ENCODE measurements around the gene SLC4A2. TPM values are rescaled to one million over a fixed set of nuclear protein-coding genes. Genes with fewer than 3 reads are reported as not detected.

SLC4A2 gene
- total RNA-seq, 1 donor from 2014 or later = 99.4 TPM

- no peak overlapping the region for H3K27ac Mint-ChIP-seq (ENCODE audit: unreplicated experiment)
- H3K27me3 Mint-ChIP-seq (ENCODE audit: unreplicated experiment) = peaks cover 15% of the 10 kb centered on the region
- H3K9me3 Mint-ChIP-seq (ENCODE audit: unreplicated experiment) = peaks cover 12% of the 10 kb centered on the region
- H3K36me3 Mint-ChIP-seq (ENCODE audit: unreplicated experiment) = no peaks in the 10 kb centered on the region
- no peak overlapping the region for H3K4me3 Mint-ChIP-seq (ENCODE audit: unreplicated experiment)
- peaks cover 13% of the 10 kb centered on the region for H3K4me1 Mint-ChIP-seq (ENCODE audit: low read depth, unreplicated experiment)
- no peak for DNase-seq
- TF ChIP-seq CTCF (IDR thresholded peaks at IDR 0.05; ENCODE audit: partially characterized antibody, unreplicated experiment) = no peak
These were observed 28.4 kb upstream of the SLC4A2 start for GRCh38 chr7:151031011-151031410.

GRCh38 chr7:151032936-151033863 is 26.2 kb upstream of the SLC4A2 start:
- peak; percentile 18 for TF ChIP-seq CTCF (IDR thresholded peaks at IDR 0.05; ENCODE audit: partially characterized antibody, unreplicated experiment)
- no peak overlapping the region for H3K27ac Mint-ChIP-seq (ENCODE audit: unreplicated experiment)
- H3K4me3 Mint-ChIP-seq (ENCODE audit: unreplicated experiment) = no peak overlapping the region
- peaks cover 5% of the 10 kb centered on the region for H3K9me3 Mint-ChIP-seq (ENCODE audit: unreplicated experiment)
- peaks cover 8% of the 10 kb centered on the region for H3K4me1 Mint-ChIP-seq (ENCODE audit: low read depth, unreplicated experiment)
- no peaks in the 10 kb centered on the region for H3K36me3 Mint-ChIP-seq (ENCODE audit: unreplicated experiment)
- DNase-seq = no peak
- H3K27me3 Mint-ChIP-seq (ENCODE audit: unreplicated experiment) = peaks cover 11% of the 10 kb centered on the region

GRCh38 chr7:151033864-151034249 is 25.5 kb upstream of the SLC4A2 start:
- peaks cover 5% of the 10 kb centered on the region for H3K9me3 Mint-ChIP-seq (ENCODE audit: unreplicated experiment)
- H3K27me3 Mint-ChIP-seq (ENCODE audit: unreplicated experiment) = peaks cover 9% of the 10 kb centered on the region
- H3K36me3 Mint-ChIP-seq (ENCODE audit: unreplicated experiment) = no peaks in the 10 kb centered on the region
- DNase-seq = no peak
- H3K4me3 Mint-ChIP-seq (ENCODE audit: unreplicated experiment) = no peak overlapping the region
- no peak for TF ChIP-seq CTCF (IDR thresholded peaks at IDR 0.05; ENCODE audit: partially characterized antibody, unreplicated experiment)
- H3K4me1 Mint-ChIP-seq (ENCODE audit: low read depth, unreplicated experiment) = peaks cover 5% of the 10 kb centered on the region
- H3K27ac Mint-ChIP-seq (ENCODE audit: unreplicated experiment) = no peak overlapping the region

- H3K9me3 Mint-ChIP-seq (ENCODE audit: unreplicated experiment) = peaks cover 3% of the 10 kb centered on the region
- TF ChIP-seq CTCF (IDR thresholded peaks at IDR 0.05; ENCODE audit: partially characterized antibody, unreplicated experiment) = no peak
- H3K27me3 Mint-ChIP-seq (ENCODE audit: unreplicated experiment) = peaks cover 8% of the 10 kb centered on the region
- DNase-seq = no peak
- no peak overlapping the region for H3K4me3 Mint-ChIP-seq (ENCODE audit: unreplicated experiment)
- H3K36me3 Mint-ChIP-seq (ENCODE audit: unreplicated experiment) = no peaks in the 10 kb centered on the region
- H3K27ac Mint-ChIP-seq (ENCODE audit: unreplicated experiment) = no peak overlapping the region
- H3K4me1 Mint-ChIP-seq (ENCODE audit: low read depth, unreplicated experiment) = peaks cover 7% of the 10 kb centered on the region
These were observed 24.9 kb upstream of the SLC4A2 start for GRCh38 chr7:151034312-151035025.

All from glutamatergic neuron (in vitro differentiated cells).